ENCODE results near the gene PNN.
"Not testable (repeated sequence)": the region's sequence is repeated elsewhere in the genome, so short reads cannot be mapped to it uniquely, and the experiment has no call there.

Gene PNN

GRCh38 chr14:39179042-39179441 lies 4.0 kb downstream of the PNN start:
- FAIRE-seq (no peak), DNase-seq (ENCODE audit: extremely low spot score, insufficient read length, low read depth) (no peak)

DNA sequence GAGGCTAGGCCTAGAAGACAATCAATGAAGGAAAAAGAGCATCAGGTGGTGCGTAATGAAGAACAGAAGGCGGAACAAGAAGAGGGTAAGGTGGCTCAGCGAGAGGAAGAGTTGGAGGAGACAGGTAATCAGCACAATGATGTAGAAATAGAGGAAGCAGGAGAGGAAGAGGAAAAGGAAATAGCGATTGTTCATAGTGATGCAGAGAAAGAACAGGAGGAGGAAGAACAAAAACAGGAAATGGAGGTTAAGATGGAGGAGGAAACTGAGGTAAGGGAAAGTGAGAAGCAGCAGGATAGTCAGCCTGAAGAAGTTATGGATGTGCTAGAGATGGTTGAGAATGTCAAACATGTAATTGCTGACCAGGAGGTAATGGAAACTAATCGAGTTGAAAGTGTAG lies 5.5 kb downstream of the PNN start:
- DNase-seq (ENCODE audit: extremely low spot score, insufficient read length, low read depth) (no peak), FAIRE-seq (no peak)

DNA sequence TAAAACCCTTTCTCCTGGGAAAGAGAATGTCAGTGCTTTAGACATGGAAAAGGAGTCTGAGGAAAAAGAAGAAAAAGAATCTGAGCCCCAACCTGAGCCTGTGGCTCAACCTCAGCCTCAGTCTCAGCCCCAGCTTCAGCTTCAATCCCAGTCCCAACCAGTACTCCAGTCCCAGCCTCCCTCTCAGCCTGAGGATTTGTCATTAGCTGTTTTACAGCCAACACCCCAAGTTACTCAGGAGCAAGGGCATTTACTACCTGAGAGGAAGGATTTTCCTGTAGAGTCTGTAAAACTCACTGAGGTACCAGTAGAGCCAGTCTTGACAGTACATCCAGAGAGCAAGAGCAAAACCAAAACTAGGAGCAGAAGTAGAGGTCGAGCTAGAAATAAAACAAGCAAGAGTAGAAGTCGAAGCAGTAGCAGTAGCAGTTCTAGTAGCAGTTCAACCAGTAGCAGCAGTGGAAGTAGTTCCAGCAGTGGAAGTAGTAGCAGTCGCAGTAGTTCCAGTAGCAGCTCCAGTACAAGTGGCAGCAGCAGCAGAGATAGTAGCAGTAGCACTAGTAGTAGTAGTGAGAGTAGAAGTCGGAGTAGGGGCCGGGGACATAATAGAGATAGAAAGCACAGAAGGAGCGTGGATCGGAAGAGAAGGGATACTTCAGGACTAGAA lies 6.1 kb downstream of the PNN start:
- DNase-seq (ENCODE audit: extremely low spot score, insufficient read length, low read depth), result no peak
- FAIRE-seq, result no peak

GRCh38 chr14:39181693-39182047 lies 6.6 kb downstream of the PNN start:
- FAIRE-seq (no peak), DNase-seq (ENCODE audit: extremely low spot score, insufficient read length, low read depth) (no peak)

GRCh38 chr14:39182770-39183684 lies 8.0 kb downstream of the PNN start:
- DNase-seq (ENCODE audit: extremely low spot score, insufficient read length, low read depth) (no peak), FAIRE-seq (no peak)

- not testable (repeated sequence) for FAIRE-seq; DNase-seq (ENCODE audit: extremely low spot score, insufficient read length, low read depth)
These were observed 8.6 kb downstream of the PNN start for GRCh38 chr14:39183685-39184003.

- FAIRE-seq (no peak), DNase-seq (ENCODE audit: extremely low spot score, insufficient read length, low read depth) (no peak)
These were observed 9.7 kb downstream of the PNN start for GRCh38 chr14:39184628-39185255.

DNA sequence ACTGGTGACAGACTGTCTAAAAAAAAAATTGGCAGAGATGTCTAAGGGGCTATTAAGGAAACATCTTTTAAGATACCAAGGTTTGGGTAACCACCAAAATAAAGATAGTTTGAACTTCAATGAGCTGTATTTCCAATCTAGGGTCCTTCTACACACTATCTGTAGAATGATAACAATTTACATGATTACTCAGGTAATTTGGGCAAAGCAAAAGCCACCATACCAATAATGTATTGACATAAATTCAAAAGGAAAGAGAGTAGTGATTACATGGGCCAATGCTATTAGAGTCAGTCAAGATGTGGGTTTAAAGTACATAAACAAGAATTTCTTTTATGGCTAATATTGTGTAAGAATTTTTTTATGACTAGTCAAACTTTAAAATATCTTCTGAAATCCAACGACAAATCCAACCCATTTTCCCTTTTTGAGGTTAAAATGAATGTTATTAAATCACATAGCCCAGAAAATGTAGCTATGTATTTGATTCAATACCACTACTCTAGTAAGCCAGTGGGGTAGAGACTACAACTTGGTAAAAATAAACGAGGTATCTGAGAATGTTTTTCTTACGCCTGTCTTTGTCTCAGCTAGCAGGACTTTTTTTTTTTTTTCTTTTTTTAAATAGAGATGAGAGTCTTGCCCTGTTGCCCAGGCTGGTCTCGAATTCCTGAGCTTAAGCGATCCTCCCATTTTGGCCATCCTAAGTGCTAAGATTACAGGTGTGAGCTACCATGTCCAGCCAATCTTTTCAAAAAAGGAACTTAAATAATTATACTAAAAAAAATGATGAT lies 10.4 kb downstream of the PNN start:
- DNase-seq (ENCODE audit: extremely low spot score, insufficient read length, low read depth) (no peak), FAIRE-seq (no peak)

- FAIRE-seq, result no peak
- no peak for DNase-seq (ENCODE audit: extremely low spot score, insufficient read length, low read depth)
These were observed 12.0 kb downstream of the PNN start for GRCh38 chr14:39186941-39187525.

- DNase-seq (ENCODE audit: extremely low spot score, insufficient read length, low read depth), result no peak
- no peak for FAIRE-seq
These were observed 28.9 kb downstream of the PNN start for GRCh38 chr14:39203659-39204606.

DNA sequence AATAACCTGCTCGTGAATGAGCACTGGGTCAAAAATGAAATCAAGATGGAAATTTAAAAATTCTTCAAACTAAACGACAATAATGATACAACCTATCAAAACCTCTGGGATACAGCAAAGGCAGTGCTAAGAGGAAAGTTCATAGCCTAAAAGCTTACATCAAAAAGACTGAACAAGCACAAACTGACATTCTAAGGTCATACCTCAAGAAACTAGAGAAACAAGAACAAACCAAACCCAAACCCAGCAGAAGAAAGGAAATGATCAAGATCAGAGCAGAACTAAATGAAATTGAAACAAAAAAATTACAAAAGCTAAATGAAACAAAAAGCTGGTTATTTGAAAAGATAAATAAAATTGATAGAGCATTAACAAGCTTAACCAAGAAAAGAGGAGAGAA lies 32.4 kb downstream of the PNN start:
- not testable (repeated sequence) for FAIRE-seq

DNA sequence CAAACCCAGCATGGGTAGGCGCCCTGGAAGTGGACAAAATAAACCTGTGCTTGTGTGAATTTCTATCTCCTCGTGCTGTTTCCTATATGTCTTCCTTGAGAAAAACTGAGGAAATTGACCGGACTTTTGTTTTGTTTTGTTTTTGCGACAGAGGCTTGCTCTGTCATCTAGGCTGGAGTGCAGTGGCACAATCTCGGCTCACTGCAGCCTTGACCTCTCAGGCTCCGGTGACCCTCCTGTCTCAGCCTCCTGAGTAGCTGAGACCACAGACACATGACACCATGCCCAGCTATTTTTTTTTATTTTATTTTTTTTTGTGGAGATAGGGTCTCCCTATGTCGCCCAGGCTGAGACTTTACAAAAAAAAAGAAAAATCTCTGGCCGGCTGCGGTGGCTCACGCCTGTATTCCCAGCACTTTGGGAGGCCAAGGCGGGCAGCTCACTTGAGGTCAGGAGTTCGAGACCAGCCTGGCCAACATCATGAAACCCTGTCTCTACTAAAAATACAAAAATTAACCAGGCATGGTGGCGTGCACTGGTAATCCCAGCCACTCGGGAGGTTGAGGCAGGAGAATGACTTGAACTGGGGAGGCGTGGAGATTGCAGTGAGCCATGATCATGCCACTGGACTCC lies 36.2 kb downstream of the PNN start:
- no peak for FAIRE-seq

More for the DNA sequence above, 32.4 kb downstream of the PNN start:
- not testable (repeated sequence) for DNase-seq (ENCODE audit: extremely low spot score, insufficient read length, low read depth)

DNA sequence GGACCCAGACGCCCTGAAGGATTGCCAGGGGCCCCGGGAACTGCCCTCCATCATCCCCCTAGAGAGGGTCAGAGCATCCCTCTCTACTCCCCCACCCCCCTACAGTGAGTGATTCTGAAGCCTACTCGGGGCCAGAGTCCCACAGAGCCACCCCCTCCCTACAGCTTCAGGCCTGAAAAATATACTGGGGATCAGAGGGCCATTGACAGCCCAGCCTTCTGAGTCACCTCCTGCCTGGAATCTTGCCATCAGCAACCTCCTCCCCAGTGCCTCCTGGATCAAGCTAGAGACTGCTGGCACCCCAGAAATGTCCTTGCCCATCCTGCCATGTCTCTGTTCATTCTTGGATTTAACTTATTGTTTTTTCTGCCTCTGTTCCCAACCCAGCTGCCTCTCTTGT lies 37.0 kb downstream of the PNN start:
- DNase-seq (ENCODE audit: extremely low spot score, insufficient read length, low read depth) (no peak), FAIRE-seq (no peak)

More for the DNA sequence above, 36.2 kb downstream of the PNN start:
- no peak for DNase-seq (ENCODE audit: extremely low spot score, insufficient read length, low read depth)

DNA sequence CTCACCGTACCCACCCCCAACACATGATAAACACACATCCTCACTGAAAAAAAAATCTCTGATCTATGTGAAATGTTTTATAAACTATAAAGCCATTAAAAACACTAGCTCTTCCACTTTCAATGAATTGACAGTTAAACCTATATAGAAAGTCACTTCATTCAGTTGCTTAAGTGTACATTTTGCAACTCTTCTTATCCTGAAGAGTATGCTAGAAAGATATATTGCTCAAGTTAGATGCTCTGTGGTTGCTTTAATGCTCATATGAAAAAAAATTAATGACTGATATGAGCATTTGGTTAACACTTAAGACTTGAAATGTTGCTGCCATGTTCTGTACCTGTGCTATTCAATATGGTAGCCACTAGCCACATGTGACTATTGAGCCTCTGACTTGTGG lies 37.6 kb downstream of the PNN start:
- FAIRE-seq (no peak), DNase-seq (ENCODE audit: extremely low spot score, insufficient read length, low read depth) (no peak)

DNA sequence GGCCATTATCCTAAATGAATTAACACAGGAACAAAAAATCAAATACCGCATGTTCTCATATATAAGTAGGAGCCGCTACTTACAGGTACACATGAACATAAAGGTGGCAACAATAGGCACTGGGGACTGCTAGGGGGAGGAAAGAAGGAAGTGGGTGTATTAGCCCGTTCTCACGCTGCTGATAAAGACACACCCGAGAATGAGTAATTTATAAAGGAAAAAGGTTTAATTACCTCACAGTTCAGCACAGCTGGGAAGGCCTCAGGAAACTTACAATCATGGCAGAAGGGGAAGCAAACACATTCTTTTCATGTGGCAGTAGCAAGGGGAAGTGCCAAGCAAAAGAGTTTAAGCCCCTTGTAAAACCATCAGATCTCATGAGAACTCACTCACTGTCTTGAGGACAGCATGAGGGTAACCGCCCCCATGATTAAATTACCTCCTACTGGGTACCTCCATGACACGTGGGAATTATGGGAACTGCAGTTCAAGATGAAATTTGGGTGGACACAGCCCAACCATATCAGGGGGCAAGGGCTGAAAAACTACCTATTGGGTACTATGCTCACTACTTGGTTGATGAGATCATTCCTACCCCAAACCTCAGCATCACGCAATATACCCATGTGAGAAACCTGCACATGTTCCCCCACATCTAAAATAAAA lies 42.3 kb downstream of the PNN start:
- FAIRE-seq (no peak), DNase-seq (ENCODE audit: extremely low spot score, insufficient read length, low read depth) (no peak)

- no peak for FAIRE-seq
- no peak for DNase-seq (ENCODE audit: extremely low spot score, insufficient read length, low read depth)
These were observed 43.2 kb downstream of the PNN start for GRCh38 chr14:39218171-39218769.

DNA sequence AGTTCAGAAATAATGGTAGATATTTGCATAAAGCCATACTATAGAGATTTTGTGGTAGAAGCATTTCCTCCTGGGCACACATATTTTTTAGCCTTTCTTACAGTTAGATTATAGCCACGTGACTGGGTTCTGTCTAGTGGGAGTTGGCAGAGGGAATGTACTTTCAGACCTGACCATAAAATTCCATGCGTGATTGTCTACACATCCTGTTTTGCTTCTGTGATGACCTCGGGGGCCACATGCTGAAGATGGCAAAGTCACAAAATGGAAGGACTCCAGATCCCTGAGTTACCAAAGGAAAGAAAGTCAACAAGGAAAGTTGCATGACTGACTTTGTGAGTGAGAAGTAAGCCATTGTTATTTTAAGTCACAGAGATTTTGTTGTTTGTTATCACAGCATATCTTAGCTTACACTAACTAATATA lies 44.0 kb downstream of the PNN start:
- no peak for FAIRE-seq
- no peak for DNase-seq (ENCODE audit: extremely low spot score, insufficient read length, low read depth)
